Measurements from ENCODE around the gene GABRR3.

- TF ChIP-seq EZH2 (IDR thresholded peaks at IDR 0.05; ENCODE audit: borderline replicate concordance, low read depth, low read length, poor library complexity, severe bottlenecking), result no peak
- TF ChIP-seq CTCF (conservative IDR thresholded peaks at IDR 0.05; ENCODE audit: low read depth, low read length), result no peak
Measured at GRCh38 chr3:98004721-98005120, 30.4 kb downstream of the GABRR3 start.
